Epithelial cell of esophagus (primary cell): Measurements from ENCODE around the gene BIVM.

Source experiments
- DNase-seq: peaks from one replicate; pipeline ENCODE4 v3.0.0; 2010; ENCODE audit warnings: low read depth
- H3K4me3 ChIP-seq: 2 replicates; pipeline ENCODE4 v1.5.1; 2011; ENCODE audit warnings: mild to moderate bottlenecking, low read length, control low read depth
- CTCF ChIP-seq: IDR thresholded peaks from 2 replicates; pipeline ENCODE4 v1.5.1; 2011; ENCODE audit warnings: low read depth, mild to moderate bottlenecking, low read length, control low read depth, inconsistent platforms; ENCODE audit not compliant: insufficient read depth; ENCODE audit errors: missing control alignments

Gene BIVM

DNA sequence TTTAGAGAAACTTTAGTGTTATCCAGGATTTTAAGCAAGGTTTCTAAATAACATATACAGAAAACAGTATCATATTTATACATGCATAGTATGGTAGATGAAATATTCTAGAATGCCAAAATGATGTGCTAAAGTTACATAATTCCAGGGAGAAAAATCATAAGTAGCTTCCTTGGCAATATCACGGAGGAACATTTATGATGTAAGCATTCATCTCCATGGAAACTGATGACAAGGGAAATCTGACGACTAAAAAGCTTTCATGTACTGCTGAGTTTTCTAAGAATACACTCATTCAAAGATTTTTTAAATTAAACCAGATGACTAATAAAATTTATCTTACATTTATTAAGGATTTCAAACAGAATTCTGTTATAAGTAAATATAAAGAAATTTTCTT lies 30.0 kb upstream of the BIVM start:
- TF ChIP-seq CTCF: no peak
- no peak overlapping the region for H3K4me3 ChIP-seq
- no peak for DNase-seq

GRCh38 chr13:102769679-102770078 lies 29.2 kb upstream of the BIVM start:
- TF ChIP-seq CTCF: no peak
- DNase-seq: peak; percentile 12
- H3K4me3 ChIP-seq: no peak overlapping the region

- peak; percentile 4 for DNase-seq
- TF ChIP-seq CTCF: no peak
- no peak overlapping the region for H3K4me3 ChIP-seq
Observed at GRCh38 chr13:102770435-102770834, 28.5 kb upstream of the BIVM start.

GRCh38 chr13:102771298-102772041 lies 27.4 kb upstream of the BIVM start:
- DNase-seq: no peak
- H3K4me3 ChIP-seq: no peak overlapping the region
- TF ChIP-seq CTCF: no peak

- no peak overlapping the region for H3K4me3 ChIP-seq
- no peak for DNase-seq
Observed at GRCh38 chr13:102772042-102772425, 26.9 kb upstream of the BIVM start.

DNA sequence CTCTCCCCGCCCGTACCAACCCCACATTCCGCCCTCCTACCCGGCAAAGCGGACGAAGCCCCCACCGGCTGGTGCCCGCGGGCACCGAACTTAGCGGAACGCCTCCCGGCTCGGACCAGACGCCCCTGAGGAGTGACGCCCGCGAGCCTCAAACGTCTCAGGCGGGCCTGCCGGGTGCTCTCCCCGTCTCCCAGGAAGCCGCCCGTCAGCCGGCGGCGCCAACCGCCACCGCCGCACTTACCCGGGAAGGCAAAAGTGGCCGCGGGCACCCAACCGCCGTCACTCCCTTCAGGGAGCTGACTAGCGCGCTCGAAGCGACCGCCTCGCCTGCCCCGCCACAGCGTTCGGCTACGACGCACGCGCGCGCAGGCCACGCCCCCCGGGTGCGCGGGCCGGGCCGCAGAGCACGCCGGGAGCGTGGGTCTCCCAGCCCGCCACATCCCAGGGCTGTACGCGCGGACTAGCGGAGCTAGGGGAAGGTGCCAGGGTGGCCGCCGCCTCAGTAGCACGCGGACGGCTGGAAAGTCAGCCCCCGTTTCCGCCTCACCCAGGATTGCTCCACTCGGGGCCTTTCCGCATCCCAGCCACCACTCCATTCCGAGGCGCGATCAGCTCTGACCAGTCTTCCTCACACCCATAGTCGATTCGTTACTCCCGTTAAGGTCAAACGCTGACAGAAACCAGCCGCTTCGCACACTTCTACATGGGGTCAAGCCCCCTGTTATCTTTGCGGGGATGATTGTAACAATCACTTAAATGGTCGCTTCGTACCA lies 25.3 kb upstream of the BIVM start, which contains the start of gene TEX30:
TSS of gene TEX30 (minus strand) at position 346 of the 773 bp plus-strand sequence. CDS start 3,760 bp downstream, outside the sequence.
- H3K4me3 ChIP-seq: peak within 1 kb of the TSS; percentile 73
- TF ChIP-seq CTCF: no peak
- DNase-seq: peak; percentile 87

More at GRCh38 chr13:102772042-102772425, 26.9 kb upstream of the BIVM start:
- no peak for TF ChIP-seq CTCF
